SK-N-DZ (cell line): ENCODE measurements around the gene KIAA1755.

ENCODE experiments used
- DNase-seq: peaks from one replicate; pipeline ENCODE4 v3.0.0-alpha.2; 2015; ENCODE audit warnings: low spot score

KIAA1755 gene

DNA sequence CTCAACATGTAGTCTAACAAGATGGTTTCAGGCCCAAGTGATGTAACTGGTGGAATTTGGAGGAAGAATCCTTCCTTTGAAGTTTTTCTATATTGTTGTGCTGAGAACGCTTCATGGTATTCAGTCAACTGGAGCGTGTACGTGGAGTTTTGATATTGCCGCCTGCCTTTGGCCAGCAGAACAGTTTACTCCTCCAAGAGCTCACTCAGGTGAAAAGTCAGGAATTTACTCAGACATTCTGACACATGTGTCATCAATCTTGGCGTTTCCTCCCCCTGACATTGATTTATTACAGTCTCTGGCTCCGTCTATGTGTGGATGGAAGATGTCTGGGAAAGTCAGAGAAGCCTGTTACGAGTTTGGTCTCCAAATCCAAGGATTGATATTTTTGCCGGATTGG is 76.4 kb downstream of the KIAA1755 start:
- no peak for DNase-seq

DNA sequence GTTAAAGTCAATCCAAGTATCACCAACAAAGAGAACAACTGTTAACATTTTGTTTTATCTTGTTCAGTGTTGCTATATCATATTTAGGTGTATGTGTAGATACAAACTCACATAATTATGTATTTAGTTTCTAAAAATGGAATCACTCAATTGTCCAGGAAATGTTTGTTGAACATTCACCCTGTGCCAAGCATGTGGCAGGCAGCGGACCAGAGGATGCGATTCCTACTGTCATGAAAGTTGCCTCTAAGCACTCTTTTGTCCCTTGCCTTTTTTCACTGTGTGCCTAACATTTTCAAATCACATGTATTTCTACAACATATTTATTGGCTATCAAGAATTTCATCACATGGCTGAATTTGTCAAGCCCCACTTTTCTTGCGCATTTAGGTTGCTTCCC is 78.6 kb downstream of the KIAA1755 start:
- no peak for DNase-seq

DNA sequence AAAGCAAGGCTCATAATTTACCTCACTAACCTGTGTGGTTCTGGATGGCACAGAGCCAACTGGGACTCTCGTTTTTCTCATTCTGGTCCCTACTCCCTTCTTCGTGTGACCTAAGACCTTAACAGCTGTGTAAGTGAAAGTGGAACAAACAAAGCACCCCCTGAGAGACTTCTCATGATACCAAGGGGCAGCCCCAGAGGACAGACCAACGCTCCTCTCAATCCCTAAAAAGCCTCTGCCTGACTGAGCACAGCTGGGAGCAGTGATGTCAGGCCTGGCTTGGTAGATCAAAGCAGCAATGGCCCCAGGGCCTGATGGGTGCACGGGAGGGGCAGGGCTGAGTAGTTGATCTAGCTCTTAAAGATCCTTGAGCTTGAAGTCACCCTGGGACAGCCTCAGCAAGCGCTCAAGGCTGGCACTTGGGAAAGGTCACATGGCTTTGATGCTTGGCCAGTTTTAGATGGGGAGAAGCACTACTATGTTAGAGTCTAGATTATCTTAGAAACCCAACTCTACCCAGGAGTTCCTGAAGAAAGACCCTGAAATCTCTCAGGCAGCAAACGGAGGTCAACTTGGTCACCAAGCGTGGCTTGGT is 79.2 kb downstream of the KIAA1755 start:
- DNase-seq = no peak

DNA sequence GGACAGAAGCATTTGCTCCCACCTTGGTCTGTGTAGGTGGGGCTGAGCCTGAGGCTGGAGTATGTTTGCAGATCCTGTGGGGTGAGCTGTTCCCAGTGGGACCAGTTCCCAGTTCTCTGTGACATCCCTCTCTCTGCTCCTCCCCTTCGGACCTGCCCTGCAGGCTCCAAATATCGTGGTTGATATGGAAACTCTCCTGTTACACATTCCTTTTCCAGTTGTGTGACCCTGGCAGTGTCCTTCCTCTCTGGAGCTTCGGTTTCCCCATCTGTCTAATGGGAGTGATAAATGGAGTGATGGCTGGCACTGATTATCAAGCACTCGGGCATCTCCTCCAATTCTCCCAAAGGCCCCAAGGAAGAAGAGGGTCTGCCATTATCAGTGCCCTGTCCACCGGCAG is 79.8 kb downstream of the KIAA1755 start:
- DNase-seq = no peak

DNA sequence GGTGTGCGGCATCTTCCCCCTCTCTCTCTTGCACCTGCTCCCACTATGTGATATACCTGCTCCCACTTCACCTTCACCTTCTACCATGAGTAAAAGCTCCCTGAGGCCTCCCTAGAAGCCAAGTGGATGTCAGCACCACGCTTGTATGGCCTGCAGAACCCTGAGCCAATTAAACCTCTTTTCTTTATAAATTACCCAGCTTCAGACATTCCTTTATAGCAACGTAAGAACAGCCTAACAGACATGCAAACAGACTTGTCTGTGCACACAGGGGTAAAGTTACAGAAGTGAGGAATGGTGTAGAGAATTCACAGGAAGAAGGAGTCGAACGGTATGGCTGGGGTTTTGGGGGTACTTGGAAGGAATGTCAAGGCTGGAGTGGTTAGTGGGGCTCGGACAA is 80.7 kb downstream of the KIAA1755 start:
- DNase-seq = no peak

DNA sequence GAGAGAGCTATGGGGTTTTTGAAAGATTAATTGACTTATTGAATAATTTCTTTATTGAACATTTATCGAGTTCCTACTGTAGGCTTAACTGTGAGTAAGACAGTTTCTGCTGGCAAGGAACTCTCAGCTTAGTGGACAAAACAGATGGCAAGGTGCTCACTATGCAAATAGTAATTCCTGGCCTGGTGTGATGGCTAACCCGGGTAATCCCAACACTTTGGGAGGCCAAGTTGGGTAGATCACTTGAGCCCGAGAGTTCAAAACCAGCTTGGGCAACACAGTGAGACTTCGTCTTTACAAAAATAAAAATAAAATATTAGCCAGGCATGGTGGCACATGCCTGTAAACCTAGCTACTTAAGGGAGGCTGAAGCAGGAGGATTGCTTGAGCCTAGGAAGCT is 82.0 kb downstream of the KIAA1755 start:
- no peak for DNase-seq

DNA sequence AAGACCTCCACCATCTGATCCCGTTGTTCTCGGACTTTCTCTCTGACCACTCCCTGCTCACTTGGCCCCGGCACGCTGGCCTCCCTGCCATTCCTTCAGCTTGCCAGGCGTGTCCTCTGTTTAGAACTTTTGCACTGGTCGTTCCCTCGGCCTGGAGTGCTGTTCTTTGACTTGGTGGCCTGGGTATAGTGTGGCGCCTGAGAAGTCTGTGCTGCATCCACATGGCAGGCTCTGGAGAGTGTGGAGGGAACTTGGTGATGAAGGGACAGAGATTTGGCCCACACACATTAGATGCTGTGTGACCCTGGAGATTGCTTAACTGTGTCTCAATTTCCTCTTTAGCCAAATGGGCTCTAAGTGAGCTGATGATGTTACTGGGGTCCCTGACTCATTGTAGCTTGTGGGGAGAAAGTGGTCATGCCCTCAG is 82.5 kb downstream of the KIAA1755 start:
- DNase-seq = no peak

DNA sequence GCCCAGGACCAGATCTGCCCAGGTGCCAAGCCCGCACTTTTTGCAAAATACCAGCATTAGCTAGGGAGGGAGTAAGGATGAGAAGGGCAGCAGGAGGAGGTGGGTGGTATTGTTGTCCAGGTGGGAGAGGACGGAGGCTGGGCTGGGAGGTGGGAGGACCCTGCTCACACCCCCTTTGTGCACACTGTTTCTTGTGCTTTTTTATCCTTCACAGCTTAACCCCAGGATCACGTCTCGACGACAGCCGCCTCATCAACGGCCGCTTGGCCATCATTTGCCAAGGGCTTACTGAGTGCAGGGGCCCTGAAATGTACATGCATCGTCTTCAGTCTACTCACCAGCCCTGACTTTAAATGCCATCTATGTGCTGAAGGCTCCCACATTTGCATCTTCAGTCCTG is 83.3 kb downstream of the KIAA1755 start:
- DNase-seq = no peak

DNA sequence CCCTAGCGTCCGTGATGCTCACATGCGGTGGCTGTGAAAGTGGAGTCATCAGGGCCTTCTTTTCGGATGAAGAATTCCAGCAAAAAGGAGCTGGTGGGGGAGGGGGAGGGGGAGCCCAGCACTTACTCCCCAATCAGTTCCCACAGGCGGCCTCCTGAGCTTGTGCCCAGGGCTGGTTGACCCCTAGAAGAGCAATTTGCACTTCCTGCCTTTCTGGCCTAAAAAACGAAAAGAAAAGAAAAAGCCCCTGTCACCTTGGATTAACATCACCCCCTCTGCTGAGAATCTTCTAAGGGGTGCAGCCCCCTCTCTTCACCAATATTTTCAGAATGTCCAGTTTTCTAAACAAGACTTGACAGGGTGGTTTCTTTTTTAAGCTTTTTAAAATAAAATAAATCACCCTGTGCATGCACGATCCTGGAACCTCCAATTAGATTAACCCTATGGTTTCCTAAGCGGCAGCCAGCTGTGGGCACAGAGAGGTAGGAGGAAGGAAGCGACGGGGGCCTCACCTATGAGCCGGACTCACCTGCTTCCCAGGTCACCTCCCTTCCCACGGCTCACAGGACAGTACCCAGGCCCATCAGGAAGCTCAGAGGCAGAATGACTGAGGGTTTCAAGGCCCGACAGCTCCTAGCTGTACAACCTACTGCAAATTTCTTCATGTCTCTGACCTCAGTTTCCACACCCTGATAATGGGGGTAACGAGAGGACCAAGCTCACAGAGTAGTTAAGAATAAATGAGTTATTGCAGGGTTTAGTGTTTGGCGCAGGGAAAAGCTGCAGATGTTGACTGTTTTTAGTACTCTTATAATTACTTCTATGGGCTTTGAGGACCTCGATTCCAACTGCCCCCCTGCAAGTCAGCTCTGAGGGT is 85.0 kb downstream of the KIAA1755 start:
- no peak for DNase-seq

DNA sequence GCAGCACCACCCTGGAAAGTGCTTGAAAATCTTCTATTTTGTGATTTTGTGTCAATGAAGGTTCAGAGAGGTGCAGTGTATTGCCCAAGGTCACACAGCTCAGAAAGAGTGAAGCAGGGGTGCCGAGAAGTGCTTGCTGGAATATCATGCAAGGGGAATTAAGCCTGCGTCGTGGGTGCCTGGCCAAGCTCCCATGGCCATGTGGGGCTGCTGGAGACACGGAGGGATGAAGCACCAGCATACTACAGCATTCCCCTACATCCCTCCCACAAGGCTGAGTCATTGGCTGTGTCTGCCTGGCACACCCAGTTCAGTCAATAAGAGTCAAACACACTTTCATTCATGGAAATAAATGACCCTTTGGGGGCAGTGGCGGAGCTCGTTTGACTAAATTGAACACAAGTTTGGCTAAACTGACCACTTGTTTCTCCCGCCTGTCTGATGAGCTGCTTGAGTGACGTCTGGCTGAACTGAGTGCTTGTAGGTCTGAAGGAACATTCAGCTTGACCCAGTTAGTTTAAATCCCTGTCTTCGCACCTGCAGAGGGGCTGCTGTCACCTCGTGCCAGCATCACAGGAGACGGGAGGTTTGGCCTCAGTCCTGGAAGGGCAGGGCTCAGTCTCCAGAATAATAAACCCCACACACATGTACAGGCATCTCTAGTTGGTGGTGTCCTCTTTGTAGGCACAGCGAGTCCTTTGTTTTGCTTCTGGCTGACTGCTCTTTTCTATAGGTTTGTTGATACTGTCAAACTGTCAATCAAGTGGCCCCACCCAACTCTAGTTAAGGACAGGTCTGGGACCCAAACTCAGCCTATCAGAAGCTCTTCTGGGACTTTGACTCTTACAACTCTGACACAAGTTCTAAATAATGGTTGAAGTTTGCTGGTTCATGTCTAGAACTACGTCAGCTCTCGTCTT is 87.0 kb downstream of the KIAA1755 start:
- DNase-seq = no peak

DNA sequence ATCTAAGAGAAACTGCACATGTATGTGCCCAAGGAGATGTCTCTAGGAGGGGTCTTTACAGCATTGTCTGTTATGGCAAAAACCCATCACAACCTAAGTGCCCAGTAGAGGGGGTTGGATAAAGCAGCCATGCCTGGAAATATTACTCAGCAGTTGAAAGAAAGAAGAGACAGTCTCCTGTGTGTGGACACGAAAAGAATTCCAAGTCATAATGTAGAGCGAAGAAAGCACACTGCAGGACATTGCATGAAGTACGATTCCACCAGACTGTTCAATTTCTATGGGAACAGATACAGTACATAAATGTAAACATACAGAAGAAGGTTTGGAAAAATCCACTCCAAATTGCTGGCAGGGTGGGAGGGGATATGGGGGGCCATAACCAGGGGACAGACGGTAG is 88.1 kb downstream of the KIAA1755 start:
- DNase-seq = no peak

DNA sequence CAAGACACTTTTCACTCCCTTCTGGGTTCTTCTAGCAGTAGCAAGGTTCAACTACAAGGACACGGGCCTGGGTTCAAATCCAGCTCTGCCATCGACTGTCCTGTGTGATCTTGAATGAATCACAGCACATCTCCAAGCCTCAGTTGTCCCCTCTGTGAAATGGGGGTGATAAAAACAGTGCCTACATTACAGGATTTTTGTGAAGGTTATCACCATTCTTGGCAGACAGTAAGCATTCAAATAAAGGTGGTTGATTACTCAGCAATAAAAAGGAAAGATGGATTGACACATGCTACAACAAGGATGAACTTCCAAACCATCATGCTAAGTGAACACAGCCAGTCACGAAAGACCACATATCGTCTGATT is 88.9 kb downstream of the KIAA1755 start:
- DNase-seq = no peak

DNA sequence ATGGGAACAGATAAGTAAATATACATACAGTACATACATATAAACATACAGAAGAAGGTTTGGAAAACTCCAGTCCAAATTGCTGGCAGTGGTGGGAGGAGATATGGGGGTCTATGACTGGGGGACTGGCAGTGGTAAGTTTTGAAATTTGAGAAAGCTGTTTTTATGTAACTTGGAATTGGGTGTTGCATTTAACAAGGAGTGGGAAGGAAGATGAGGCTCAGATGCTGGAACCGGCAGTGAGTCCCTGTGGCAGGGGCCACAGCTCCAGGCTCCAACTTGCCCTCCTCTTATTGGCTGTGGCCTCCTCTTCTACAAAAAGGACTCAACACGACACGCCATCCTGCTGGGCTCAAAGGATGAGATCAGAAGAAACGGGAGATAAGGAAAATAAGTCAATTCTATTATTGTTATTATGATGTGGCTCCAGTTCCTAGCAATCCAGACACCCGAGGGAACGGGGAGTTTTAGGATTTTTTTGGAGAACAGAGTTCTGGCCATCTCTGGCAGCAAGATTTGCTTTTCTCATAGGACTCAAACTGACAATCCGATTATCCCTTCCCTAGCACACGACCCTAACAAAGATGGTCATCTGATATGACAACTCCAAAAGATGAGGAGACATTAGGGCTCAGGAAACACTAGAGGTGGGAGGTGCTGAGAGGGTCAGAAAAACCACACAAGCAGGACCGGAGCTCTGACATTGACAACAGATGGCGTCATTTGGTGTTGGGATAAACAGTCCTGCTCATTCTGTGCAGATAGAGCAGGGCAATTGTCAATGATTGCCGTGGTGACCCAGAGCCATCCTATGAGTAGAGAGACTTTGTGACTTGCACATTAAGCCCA is 89.5 kb downstream of the KIAA1755 start:
- DNase-seq = peak; percentile 53

DNA sequence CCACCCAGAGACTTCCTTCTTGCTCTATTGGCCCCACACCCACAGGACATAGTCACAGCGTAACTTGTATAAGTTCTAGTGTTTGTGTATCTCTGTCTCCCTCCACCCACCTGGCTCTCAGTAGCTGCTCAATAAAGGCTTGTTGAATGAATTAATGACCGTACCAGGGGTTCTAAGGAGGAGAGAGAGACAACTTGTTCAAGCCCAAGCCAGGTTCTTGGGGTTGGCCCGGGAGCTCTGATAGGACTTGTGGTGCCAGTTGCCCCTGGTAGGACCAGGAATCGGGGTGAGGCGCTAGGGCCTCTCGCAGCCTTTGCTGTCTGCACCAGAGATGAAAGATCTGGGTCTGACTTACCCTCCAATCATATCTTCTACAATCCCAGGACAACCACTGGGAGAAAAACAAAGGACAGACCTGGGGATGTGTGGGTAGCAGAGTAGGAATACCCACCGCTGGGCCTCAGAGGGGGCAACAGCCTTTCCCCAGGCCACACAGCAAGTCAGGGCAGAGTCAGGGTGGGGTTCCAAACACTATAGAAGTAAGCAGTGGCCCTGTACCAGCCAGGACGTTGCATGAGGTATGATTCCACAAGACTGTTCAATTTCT is 90.2 kb downstream of the KIAA1755 start:
- DNase-seq = no peak

DNA sequence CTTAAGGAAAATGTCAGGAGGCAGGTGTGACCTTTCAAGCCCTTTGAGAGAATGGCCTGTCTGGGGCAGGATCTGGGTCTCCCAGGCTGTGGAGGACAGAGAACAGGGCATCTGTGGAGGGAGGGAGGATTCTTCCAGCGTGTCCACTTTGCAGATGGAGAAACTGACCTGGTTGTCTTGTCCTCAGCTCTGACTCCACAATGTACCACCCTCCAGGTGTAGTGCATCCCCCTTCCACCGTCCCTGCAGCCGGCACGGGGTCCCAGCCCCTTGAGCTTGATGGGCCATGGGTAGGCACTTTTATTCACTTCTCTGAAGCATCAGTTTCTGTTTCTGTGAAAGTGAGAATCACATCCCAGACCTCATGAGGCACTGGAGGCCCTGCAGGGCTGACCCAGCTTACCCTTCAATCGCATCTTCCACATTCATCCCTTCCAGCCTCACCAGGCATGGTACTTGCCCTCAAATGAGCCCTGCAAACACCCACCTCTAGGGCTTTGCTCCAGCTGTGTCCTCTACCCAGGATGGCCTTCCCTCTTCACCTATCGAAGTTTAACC is 90.8 kb downstream of the KIAA1755 start:
- no peak for DNase-seq

DNA sequence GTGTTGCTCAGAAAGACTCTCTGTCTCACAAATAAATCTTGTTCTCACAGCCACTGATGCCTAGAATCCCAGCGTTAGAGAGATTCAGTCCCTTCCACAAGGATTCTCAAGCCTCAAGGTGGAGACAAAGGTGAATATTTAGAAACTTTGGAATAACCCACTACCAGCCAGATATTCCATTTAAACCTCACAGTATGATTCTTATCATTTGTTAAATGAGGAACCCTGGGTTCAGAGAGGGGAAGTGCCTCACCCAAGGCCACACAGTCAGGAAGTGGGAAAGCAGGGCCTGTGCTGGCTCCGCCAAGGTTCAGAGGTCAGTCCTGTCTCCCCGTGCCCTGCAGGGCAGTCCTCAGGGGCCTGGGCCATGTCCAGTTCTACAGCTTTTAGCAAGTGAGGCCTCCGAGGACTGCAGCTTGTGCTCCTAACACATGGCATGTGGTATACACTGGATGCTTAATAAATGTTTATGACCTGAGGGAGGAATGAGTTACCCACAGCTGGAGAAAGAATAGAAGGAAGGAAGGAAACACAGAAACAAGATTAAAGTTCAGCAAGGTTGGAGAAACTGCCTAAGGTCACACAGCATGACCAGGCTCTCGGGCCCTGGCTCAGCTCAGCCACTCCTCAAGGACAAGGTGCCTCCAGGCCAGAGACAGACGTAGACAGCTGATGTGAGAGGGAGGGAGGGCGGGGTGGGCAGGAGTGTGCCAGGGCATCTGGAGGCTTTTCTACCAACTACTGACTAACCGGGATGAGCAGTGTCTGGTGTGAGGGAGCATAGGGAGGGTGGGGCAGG is 91.5 kb downstream of the KIAA1755 start:
- no peak for DNase-seq

DNA sequence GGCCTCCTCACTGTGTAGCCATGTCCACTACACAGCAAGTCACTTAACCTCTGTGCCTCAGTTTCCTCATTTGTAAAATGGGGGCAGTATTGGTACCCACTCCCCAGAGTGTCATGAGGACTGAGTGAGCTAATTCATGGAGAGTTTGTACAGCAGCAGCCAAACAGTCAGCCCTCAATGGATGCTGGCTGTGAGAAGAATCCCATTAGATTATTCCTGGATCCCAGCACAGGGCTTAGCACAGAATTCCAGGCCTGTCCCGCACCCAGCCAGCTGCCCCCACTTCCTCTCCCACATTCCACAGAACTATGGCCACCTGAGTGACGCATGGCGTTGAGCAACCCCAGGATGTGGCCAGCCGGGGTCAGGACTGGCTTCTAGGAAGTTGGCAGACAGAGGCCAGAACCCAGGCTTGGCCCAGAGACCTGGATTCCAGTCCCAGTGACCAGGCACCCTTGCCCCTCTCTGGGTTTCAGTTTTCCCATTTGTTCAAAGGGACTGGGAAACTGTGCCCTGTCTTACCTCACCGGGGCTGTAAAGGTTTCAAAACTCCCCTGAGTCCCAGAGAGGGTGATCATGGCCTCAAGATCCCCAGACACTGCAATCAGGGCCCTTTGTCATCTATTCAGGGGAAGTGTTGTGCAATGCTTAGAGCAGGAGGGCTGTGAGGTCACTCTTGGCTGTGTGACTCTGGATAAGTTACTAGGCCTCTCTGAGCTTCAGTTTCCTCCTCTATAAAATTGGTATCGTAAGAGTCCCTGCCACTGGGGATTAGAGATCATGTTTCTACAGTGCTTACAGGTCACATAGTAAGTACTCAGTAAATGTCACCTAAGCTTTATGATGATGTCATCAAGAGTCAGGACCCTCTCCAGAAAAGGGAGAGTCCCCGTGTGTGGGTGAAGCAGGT is 92.4 kb downstream of the KIAA1755 start:
- no peak for DNase-seq

DNA sequence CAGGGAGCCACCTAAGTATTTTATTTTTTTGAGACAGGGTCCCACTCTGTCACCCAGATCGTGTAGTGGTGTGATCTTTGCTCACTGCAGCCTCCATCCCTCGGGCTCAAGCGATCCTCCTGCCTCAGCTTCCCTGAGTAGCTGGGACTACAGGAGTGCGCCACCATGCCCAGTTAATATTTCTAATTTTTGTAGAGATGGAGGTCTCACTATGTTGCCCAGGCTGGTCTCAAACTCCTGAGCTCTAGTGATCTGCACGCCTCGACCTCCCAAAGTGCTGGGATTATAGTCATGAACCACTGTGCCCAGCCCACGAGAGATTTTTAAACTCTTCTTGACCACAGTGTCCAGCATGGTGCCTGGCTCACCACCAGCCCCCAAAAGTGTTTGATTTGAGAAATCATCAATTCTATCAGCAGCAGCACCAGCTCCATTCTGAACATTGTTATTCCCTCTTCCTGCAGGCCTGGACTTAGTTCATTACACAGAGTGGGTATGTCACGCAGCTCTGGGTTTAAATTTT is 93.1 kb downstream of the KIAA1755 start:
- DNase-seq = no peak
